Activated T-cell treated with anti-CD3 and anti-CD28 coated beads, Interleukin-2, amount 50 U/mL, for 72 hours (primary cell): ENCODE results near the gene PICALM. TPM values are rescaled to one million over a fixed set of nuclear protein-coding genes. Genes with fewer than 3 reads are reported as not detected.
A peak's percentile ranks its signal among the peaks of the same experiment; 100 is the strongest.

ENCODE experiments used
- ATAC-seq, 2 donors: fragments of 150-1000 bp; cut with Tn5 transposase; replicated peaks in 1 of 2; 2 replicates each; pipeline ENCODE4 v1.10.0; 2021; ENCODE audit warnings: moderate library complexity in 2 of 2, mild to moderate bottlenecking in 1 of 2
- DNase-seq, 2 donors: peaks; one replicate each; pipeline ENCODE4 v3.0.0; 2021 to 2022; ENCODE audit warnings: mixed read lengths in 1 of 2
- H3K27ac Mint-ChIP-seq: one replicate; pipeline ENCODE4 v1.8.0; 2022; ENCODE audit warnings: mild to moderate bottlenecking, moderate library complexity, mixed read lengths
- H3K27me3 Mint-ChIP-seq: one replicate; pipeline ENCODE4 v1.8.0; 2022; ENCODE audit warnings: low read depth, mixed read lengths
- H3K36me3 Mint-ChIP-seq, 2 donors: one replicate each; pipeline ENCODE4 v1.8.0; 2022; ENCODE audit warnings: mixed read lengths in 2 of 2, mild to moderate bottlenecking in 1 of 2; ENCODE audit not compliant: insufficient read depth in 2 of 2
- H3K4me1 Mint-ChIP-seq: one replicate; pipeline ENCODE4 v1.8.0; 2022; ENCODE audit warnings: low read depth, mixed read lengths
- H3K4me3 Mint-ChIP-seq, 2 donors: one replicate each; pipeline ENCODE4 v1.8.0; 2022; ENCODE audit warnings: mild to moderate bottlenecking in 2 of 2, mixed read lengths in 2 of 2, moderate library complexity in 2 of 2
- H3K9me3 Mint-ChIP-seq, 2 donors: one replicate each; pipeline ENCODE4 v1.8.0; 2022; ENCODE audit warnings: mixed read lengths in 2 of 2
- total RNA-seq, 2 donors: library from RNA; stranded (reverse); gene quantifications; one replicate each; pipeline ENCODE4 v1.2.3, GENCODE V29; 2022

The PICALM gene
- total RNA-seq, 2 donors from 2014 or later: 70.3 to 103 TPM

DNA sequence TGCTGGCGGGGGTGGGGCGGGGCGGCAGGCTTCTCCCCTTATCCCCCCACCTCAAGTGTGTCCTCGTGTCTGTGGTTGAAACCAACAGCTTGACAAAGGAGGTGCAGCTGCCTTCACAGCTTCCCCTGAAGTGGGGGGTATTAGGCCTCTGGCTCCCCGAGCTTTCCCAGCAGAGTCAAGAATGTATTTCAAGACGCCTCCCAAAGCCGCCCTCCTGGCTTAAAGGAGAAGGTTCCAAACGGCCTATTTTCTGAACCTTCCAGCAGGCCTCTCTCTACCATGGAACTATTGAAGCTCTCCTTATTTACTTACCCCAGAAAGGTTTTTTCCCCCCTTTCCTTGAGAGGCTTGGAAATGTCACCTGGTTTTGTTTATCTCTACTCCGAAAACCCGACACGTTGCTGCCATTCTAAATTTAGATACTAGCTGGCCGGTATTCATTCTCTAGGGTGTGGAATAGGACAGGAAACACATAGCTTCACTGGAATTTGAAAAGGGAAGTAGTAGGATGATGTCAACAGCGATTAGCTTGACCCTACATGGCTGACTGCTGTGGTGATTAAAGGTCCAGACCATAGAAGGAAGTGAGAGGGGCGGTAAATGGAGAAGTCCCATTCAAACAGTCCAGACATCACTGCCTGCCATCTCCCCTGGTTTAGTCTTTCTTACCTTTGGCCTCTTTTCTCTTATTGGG lies 671 bp upstream of the PICALM start:
- peaks cover 13 to 16% of the 10 kb centered on the region in 2 donors for H3K36me3 Mint-ChIP-seq

DNA sequence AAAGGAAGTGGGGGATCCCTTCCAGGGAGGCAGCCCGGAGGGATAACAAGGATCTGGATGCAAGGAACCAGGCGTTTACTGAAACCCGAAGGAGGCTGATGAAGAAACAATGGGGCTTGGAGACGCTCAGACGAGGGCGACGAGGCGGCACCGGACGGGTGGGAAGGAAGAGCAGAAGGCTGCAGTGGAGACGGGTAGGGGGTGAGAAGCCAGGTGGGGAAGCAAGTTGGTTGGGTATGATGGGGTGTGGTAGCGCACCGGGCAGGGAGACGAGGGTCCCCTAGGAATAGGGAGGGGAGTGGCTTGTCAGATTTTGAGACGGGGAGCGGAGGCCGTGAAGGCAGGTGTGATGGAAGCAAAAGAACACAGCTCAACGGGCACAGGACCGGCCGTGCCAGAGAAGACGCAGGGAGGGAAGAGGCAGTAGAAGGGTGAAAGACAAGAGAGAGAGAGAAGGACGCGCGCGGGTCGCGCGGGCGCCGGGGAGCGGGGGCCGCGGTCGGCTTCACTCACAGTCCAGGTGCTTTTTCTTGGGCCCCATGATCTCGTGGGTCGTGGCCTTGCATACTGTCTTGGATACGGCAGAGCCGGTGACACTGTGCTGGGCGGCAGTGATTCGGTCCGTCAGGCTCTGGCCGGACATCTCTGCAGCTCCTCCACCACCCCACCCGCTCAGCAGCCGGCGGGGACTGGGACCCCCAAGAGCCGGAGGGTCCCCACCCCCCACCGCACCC lies 579 bp downstream of the PICALM start:
- Mint-ChIP-seq H3K4me3 (peak overlapping the region; percentile 88 to 99), H3K4me1 (peaks cover 39% of the 10 kb centered on the region), H3K27me3 (no peaks in the 10 kb centered on the region), H3K36me3 (peaks cover 15 to 17% of the 10 kb centered on the region in 2 donors), H3K27ac (peak overlapping the region; percentile 89), H3K9me3 (no peaks in the 10 kb centered on the region)
- peak; percentile 61 to 66 for DNase-seq
- peak; percentile 38 to 42 for ATAC-seq

More for the DNA sequence above, 671 bp upstream of the PICALM start:
- peak overlapping the region; percentile 93 for H3K27ac Mint-ChIP-seq
- H3K27me3 Mint-ChIP-seq: no peaks in the 10 kb centered on the region
- H3K4me1 Mint-ChIP-seq: peaks cover 27% of the 10 kb centered on the region
- ATAC-seq: no peak
- H3K4me3 Mint-ChIP-seq: peak overlapping the region; percentile 87 to 99
- no peaks in the 10 kb centered on the region for H3K9me3 Mint-ChIP-seq
- no peak for DNase-seq

DNA sequence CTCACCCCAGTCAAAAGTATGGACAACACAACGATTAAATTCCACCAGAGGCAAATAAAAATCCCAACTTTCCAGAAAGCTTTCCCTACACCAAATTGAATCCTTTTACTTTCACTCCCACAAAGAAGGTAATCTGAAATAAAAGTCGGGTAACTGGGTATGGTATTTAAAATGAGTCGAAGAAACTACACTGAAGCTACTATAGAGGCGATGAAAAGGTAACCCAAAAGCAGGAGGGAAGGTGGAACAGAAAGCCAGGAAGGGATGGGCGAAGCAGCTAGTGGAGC lies 1.1 kb downstream of the PICALM start:
- peak overlapping the region; percentile 89 for H3K27ac Mint-ChIP-seq

DNA sequence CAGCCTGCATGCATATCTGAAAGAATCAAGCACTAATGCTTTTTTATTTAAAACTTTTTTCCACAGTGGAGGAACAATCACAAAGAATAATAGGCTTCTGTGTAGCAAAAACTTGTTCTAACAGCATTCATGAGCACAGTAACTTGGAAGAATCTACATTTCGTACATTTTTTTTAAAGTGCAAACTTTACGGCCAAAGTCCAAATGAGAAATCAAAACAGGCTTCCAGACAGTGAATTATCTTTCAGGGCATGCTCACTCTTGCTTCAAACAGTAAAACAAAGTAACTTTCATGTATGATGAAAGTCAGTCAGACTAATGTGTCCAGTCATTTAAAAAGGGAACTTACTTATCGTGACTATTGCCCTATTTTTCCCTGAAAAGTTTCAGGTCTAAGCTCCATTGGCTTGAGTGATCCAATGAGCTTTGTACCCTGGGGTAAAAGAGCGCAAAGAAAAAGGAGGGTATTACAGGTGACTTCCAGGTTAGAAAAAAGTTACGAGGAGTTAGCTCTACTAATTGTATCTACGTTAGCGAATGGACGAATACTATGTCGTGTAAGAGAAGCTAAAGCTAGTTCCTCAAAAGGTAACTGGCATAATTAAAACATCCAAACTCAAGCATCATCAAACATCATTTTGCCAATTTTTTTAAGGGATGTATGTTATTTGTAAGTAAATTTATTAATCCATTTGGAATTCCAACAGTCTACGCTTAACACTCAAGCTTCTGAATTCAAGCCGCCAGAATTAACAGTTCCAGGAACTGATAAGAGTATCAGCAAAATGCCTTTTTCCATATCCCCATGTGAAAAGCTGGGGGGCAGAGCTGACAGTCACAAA lies 1.7 kb downstream of the PICALM start:
- Mint-ChIP-seq H3K4me3 (peak overlapping the region; percentile 88 to 99), H3K27ac (peak overlapping the region; percentile 89), H3K36me3 (peaks cover 15 to 17% of the 10 kb centered on the region in 2 donors), H3K9me3 (no peaks in the 10 kb centered on the region), H3K27me3 (no peaks in the 10 kb centered on the region), H3K4me1 (peaks cover 49% of the 10 kb centered on the region)
- DNase-seq (peak in 1 of 2 donors; percentile 21), ATAC-seq (peak in 1 of 2 donors; percentile 10)

More for the DNA sequence above, 1.1 kb downstream of the PICALM start:
- H3K4me1 Mint-ChIP-seq: peaks cover 45% of the 10 kb centered on the region
- H3K27me3 Mint-ChIP-seq: no peaks in the 10 kb centered on the region
- H3K4me3 Mint-ChIP-seq: peak overlapping the region; percentile 88 to 99
- ATAC-seq: no peak
- H3K36me3 Mint-ChIP-seq: peaks cover 15 to 17% of the 10 kb centered on the region in 2 donors
- no peak for DNase-seq
- no peaks in the 10 kb centered on the region for H3K9me3 Mint-ChIP-seq

DNA sequence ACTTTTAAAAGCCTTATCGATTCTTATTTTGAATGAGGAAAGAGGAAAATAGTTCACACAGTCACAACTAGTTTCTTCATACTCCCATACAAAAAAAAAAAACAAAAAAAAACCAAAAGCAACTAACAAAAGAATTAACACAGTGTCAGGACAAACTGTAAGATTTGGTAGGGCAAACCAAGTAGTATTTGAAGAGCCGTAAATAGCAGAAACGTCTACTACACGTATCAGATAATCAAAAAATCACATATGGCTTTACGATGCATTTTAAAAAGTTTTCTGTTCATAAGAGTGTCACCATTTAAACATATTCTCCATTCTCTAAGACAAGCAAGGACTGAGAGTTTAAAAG lies 2.3 kb downstream of the PICALM start:
- Mint-ChIP-seq H3K9me3 (no peaks in the 10 kb centered on the region), H3K27me3 (no peaks in the 10 kb centered on the region), H3K27ac (peak overlapping the region; percentile 89), H3K4me3 (peak overlapping the region; percentile 88 to 99), H3K4me1 (peaks cover 55% of the 10 kb centered on the region), H3K36me3 (peaks cover 19% of the 10 kb centered on the region in 2 donors)
- DNase-seq: no peak
- no peak for ATAC-seq

DNA sequence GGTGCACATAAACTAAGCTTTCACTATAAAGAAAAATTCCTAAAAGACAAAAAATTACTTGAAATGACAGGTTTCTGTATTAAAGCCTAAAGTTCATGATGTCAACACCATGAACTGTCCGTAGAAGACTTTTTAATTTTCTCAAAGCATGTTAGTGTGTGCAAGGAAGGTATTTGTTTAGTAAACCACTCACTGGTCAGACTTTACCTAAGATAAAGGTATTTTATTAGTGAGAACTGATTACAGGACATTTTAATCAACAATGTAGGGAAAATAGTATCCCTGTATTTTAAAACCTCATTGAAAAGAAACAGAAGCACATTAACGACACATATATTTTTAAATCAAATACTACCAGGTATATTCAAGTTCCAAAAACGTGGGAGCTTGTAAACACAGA lies 2.9 kb downstream of the PICALM start:
- peaks cover 20 to 21% of the 10 kb centered on the region in 2 donors for H3K36me3 Mint-ChIP-seq
- ATAC-seq (no peak), DNase-seq (no peak)
- H3K27ac Mint-ChIP-seq: peak overlapping the region; percentile 89
- H3K9me3 Mint-ChIP-seq: no peaks in the 10 kb centered on the region
- peak overlapping the region; percentile 88 to 99 for H3K4me3 Mint-ChIP-seq
- H3K4me1 Mint-ChIP-seq: peaks cover 61% of the 10 kb centered on the region
- no peaks in the 10 kb centered on the region for H3K27me3 Mint-ChIP-seq

DNA sequence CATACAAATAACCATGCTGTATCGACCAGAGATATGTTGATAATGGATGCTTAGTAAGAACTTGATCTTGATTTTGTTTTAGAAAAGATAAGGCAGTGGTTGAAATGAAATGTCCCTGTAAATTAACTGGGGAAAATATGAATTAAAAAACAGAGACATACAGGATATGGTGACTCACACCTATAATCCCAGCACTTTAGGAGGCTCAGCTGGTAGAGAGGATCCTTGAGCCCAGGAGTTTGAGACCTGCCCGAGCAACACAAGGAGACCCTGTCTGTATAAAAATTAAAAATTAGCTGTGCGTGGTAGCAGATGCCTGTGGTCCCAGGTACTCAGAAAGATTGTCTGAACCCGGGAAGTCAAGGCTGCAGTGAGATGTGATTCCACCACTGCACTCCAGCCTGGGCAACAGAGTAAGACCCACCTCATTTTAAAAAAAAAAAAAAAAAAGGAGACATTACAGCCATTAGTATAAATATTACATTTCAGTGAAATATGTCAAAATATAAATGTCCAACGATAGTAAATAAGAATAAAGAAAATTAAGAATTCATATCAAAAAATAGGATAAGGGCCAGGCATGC lies 4.6 kb downstream of the PICALM start:
- Mint-ChIP-seq H3K27ac (peak overlapping the region; percentile 99), H3K36me3 (peaks cover 20 to 23% of the 10 kb centered on the region in 2 donors), H3K4me3 (peak overlapping the region; percentile 96 to 99), H3K27me3 (no peaks in the 10 kb centered on the region), H3K9me3 (no peaks in the 10 kb centered on the region), H3K4me1 (peaks cover 65% of the 10 kb centered on the region)
- DNase-seq (no peak), ATAC-seq (no peak)

DNA sequence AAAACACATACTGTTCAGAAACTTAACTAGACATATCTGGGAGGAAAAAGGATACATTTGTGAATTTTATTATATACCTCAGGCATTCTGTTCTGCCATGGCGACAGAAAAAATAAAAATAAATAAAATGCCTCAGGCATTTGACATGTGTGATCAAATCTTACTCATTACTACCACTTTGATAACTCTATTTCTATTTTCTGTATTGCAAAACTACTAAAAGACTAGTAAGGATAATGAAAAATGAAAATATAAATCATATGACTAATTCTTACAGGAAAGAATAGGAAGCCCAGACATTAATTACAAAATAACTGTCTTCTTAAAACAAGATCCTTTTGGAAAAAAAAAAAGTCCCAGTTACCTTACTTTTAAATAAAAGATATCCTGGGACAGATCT lies 5.3 kb downstream of the PICALM start:
- Mint-ChIP-seq H3K9me3 (no peaks in the 10 kb centered on the region), H3K4me3 (peak overlapping the region; percentile 96 to 99), H3K27ac (peak overlapping the region; percentile 99), H3K27me3 (no peaks in the 10 kb centered on the region), H3K4me1 (peaks cover 73% of the 10 kb centered on the region), H3K36me3 (peaks cover 20 to 23% of the 10 kb centered on the region in 2 donors)
- DNase-seq (no peak), ATAC-seq (no peak)

DNA sequence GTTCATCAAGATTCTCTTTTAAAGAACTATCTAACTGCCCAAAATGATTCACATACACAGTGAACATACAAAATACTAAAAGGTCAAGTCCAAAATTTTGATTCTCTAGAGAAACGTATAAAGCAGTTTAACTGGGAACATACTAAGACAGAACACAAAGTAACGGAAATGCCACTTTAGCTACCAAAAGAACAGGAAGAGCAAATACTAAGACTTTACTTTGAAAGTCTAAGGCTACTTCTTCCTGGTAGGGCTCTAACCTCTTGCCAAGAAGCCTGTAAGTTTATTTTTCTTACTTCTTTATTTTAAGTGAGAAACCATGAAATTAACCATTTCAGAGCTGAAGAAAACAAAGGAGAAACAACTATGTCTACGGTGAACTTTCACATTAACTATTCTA lies 6.2 kb downstream of the PICALM start:
- Mint-ChIP-seq H3K36me3 (peaks cover 12 to 15% of the 10 kb centered on the region in 2 donors), H3K27ac (peak overlapping the region; percentile 98), H3K27me3 (no peaks in the 10 kb centered on the region), H3K4me1 (peaks cover 77% of the 10 kb centered on the region), H3K9me3 (no peaks in the 10 kb centered on the region), H3K4me3 (peak overlapping the region; percentile 89 to 99)
- no peak for ATAC-seq
- no peak for DNase-seq

DNA sequence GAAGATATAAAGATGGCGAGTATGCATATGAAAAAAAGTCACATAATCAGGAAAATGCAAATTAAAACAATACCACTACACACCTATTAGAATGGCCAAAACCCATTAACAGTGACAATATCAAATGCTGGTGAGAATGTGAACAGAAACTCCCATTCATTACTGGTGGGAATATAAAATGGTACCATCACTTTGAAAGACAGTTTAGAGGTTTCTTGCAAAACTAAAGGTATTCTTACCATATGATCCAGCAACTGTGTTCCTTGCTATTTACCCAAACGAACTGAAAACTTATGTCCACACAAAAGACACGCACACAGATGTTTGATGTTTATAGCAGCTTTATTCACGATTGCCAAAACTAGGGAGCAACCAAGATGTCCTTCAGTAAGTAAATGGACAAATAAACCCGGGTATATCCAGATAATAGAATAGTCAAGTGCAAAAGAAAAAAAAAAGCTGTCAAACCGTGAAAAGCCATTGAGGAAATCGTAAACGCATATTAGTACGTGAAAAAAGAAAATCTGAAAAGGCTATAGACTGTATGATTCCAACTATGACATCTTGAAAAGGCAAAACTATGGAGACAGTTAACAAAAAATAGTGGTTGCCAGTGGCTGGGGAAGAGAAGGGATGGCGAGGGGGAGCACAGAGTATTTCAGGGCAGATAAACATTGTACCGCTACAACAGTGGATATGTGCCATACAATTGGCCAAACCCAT lies 7.2 kb downstream of the PICALM start:
- H3K27ac Mint-ChIP-seq: peak overlapping the region; percentile 98
- no peaks in the 10 kb centered on the region for H3K27me3 Mint-ChIP-seq
- peak overlapping the region; percentile 69 to 89 for H3K4me3 Mint-ChIP-seq
- ATAC-seq: no peak
- peaks cover 9 to 12% of the 10 kb centered on the region in 2 donors for H3K36me3 Mint-ChIP-seq
- peaks cover 84% of the 10 kb centered on the region for H3K4me1 Mint-ChIP-seq
- DNase-seq: no peak
- no peaks in the 10 kb centered on the region for H3K9me3 Mint-ChIP-seq

DNA sequence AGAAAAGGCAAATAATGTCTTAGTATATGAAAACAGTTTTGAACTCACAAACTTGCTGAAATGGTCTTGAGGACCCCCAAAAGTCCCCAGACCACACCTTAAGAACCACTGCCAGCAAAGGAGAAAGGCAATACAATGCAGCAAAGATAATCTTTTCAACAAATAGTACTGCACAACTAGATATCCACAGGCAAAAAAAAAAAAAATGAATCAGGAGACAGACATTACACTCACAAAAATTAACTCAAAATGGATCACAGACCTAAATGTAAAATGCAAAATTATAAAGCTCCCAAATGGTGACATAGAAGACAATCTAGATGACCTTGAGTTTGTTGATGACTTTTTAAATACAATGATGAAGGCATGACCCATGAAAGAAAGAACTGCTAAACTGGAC lies 8.3 kb downstream of the PICALM start:
- Mint-ChIP-seq H3K4me3 (peak overlapping the region; percentile 36 to 89), H3K36me3 (peaks cover 7 to 10% of the 10 kb centered on the region in 2 donors), H3K27me3 (no peaks in the 10 kb centered on the region), H3K27ac (peak overlapping the region; percentile 78), H3K4me1 (peaks cover 91% of the 10 kb centered on the region), H3K9me3 (no peaks in the 10 kb centered on the region)
- ATAC-seq (no peak), DNase-seq (no peak)

DNA sequence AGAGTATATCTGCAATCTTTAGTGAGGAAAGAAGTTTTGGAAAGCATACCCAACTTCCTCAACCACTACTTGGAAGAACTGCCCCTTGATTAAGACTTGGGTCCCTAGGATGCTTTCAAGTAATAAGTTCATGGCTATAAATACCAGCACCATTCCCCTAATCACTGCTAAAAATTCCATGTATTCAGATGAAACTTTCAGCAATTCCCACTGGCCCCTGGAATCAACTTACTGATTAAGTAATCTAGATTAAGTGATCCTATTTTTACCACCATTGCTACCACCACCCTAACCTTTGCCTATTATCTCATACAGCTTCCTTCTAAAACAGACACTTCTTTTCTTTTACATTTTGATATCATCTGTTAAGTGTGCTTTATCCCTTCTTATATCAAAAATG lies 10.5 kb downstream of the PICALM start:
- Mint-ChIP-seq H3K27ac (peak overlapping the region; percentile 95), H3K4me3 (peak overlapping the region in 1 of 2 donors; percentile 32)

More for the DNA sequence above, 10.5 kb downstream of the PICALM start:
- Mint-ChIP-seq H3K4me1 (peaks cover 88% of the 10 kb centered on the region), H3K27me3 (no peaks in the 10 kb centered on the region), H3K36me3 (peaks cover 6 to 8% of the 10 kb centered on the region in 2 donors), H3K9me3 (no peaks in the 10 kb centered on the region)
- no peak for ATAC-seq
- no peak for DNase-seq
